GM18907 (cell line): Measurements from ENCODE around the gene NXNL1.

Experiments used
- ATAC-seq: cut with Tn5 transposase; IDR thresholded peaks from one replicate; pipeline ENCODE4 v1.9.1; 2021; ENCODE audit warnings: mild to moderate bottlenecking, moderate library complexity; ENCODE audit not compliant: unreplicated experiment

Gene NXNL1

DNA sequence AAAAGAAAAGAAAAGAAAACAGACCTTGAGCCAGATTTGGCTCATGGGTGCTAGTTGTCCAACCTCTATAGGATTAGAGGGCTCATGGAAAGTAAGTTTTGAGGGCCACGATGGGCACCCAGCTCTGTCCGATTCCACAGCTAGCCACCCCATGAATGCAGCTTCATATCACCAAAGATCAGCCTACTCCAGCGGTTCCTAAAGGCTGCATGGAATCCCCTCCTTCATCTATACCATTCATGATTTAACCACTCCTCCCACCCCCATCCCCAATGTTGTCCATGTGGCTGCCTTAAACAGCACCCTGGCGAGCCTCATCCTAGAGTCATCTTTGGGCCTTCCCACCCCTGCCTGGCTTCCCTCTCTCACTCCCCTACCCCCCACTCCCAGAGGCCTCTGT, 38.8 kb downstream of the NXNL1 start:
- no peak for ATAC-seq

GRCh38 chr19:17420475-17420924, 40.2 kb downstream of the NXNL1 start:
- ATAC-seq, result peak; percentile 39

- ATAC-seq, result peak; percentile 84
Measured at GRCh38 chr19:17419621-17420474, 40.9 kb downstream of the NXNL1 start, which contains the start of gene MVB12A. Gene MVB12A, plus strand, starts transcription at chr19:17420047. Its CDS starts 89 bp downstream, at chr19:17420136.

DNA sequence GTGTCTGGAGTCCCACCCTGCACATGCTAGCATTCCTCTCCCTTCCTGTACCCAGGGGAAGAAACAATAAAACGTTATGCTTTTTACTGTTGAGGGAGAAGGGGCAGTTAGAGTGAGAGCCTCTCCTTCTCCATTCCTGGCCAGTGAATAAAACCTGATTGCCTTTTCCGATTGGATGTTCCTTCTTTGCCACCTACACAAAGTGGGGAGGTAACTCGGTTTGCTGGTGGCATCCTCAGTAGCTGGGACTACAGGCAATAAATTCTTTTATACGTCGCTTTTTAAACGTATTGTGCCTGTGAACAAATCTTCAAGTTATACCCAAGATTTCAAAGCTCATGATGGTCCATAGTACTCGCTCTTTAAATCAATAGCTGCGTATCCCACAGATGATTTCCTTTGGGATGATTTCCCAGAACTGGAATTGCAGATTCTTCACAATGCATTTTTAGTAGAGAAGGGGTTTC, 41.5 kb downstream of the NXNL1 start:
- ATAC-seq, result no peak

DNA sequence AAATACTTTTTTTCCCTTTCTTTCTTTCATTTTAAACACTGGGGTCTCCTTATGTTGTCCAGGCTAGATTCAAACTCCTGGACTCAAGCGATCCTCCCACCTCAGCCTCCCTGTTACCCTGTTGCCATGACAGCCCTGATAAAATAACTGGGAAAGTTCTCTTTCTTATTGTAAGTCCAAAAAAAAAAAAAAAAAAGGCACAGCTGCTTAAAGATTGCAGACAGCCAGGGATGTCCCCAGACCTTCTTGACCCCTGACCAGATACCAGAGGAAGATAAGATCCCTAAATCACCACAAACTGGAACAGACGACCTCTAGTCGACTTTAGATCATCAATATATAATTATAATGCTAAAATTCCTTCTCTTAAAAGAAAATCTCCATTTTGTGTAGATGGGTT, 42.0 kb downstream of the NXNL1 start:
- ATAC-seq, result no peak

- no peak for ATAC-seq
Measured at GRCh38 chr19:17415121-17415520, 45.6 kb downstream of the NXNL1 start.

DNA sequence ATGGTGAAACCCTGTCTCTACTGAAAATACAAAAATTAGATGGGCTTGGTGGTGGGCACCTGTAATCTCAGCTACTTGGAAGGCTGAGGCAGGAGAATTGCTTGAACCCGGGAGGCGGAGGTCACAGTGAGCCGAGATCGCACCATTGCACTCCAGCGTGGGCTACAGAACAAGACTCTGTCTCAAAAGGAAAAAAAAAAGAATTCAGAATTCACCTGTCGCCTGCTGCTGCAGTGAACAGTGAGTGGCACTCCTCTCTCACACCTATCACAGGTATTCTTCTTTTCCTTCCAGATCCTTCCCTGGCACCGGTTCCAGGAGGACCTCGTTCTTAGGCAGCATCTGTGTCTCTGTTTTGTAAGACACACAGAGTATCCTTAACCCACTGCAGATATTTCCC, 46.6 kb downstream of the NXNL1 start:
- ATAC-seq, result no peak

GRCh38 chr19:17411801-17412200, 48.9 kb downstream of the NXNL1 start:
- ATAC-seq, result no peak

GRCh38 chr19:17409990-17410389, 50.7 kb downstream of the NXNL1 start:
- no peak for ATAC-seq

DNA sequence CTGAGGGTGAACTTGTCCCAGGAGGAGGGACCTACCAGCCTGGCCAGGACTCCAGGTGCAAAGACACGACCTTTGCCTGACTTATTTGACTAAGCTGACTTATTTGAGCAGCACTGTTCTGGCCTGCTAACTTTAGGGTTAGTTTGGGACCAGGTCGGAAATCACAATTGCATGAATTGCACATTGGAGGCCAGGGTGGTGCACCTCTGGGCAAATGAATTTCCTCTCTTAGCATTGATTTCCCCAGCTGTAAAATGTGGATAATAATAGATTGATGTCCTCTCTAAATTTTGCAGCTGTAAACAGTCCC, 53.9 kb downstream of the NXNL1 start:
- ATAC-seq, result no peak

DNA sequence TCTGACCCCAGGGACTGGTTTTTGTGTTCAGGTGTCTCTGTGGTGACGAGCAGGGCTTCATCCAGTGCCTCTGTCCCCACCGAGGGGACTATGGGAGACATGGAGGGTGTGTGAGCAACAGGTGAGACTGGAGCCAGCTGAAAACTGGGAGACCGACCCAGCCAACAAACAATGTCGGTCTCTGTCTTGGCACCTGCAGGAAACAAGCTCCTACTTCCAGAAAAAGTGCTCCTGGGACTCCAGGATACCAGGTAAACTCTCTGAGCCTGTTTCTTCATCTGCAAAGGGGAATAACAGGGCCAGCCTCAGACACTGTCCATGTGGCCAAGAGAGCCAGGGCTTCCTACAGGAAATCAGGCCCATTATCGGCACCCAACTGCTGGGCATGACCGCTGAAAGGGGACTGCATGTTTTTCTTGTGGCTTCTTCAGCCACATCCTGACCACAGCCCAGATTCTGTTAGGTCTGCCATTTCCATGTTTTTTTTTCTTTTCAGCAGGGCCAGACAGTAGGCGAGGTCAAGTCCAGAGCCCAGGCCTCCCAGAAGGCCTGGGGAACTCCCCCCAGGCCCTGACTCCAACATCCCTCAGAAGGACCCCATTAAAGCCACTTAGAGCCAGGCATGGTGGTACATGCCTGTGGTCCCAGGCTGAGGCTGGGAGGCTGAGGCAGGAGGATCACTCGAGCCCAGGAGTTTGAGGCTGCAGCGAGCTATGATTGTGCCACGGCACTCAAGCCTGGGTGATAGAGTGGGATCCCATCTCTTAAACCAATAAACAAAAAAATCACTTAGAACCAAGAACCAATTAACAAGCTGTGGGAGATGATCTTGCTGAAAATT, 54.5 kb downstream of the NXNL1 start:
- ATAC-seq, result peak; percentile 28
